Stimulated activated CD4-positive, alpha-beta T cell treated with anti-CD3 and anti-CD28 coated beads, Interleukin-1b, Interleukin-23, amount 100 ng/mL, for 1 hour (primary cell): ENCODE results near the gene STXBP4.

Experiments used
- DNase-seq, 2 donors: peaks; one replicate each; pipeline ENCODE4 v3.0.0-alpha.2; 2020; ENCODE audit warnings: low read depth in 2 of 2

Gene STXBP4

GRCh38 chr17:55168958-55169687 lies 200.6 kb downstream of the STXBP4 start:
- no peak for DNase-seq

DNA sequence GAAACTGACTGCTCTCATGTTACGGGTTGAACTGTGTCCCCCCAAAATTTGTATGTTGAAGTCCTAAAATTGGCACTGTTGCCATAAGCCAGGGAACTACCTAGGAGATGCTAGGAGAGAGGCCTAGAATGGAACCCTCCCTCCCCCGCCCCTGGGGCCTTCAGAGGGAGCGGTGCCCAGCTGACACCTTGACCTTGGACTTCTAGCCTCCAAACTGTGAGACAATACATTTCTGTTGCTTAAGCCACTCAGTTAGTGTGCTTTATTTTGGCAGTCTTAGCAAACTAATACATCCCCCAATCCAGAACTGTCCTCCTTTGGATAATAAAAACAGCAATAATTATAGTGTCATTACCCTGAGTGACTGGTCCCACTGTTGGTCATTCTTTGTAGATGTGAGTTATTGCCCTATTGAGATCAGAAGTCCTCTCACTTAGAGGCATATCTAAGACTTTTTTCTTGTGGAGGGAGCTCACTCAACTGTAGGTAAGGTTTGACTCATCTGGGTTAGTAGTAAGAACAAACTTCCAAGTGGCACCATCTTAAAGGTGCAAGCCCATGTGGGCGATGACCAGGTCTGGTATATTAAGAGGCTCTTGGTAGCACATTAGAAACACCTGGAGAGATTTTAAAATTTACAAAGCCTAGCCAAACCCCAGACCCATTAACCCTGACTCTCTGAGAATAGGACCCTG lies 203.2 kb downstream of the STXBP4 start:
- DNase-seq: no peak

- no peak for DNase-seq
Observed at GRCh38 chr17:55172612-55173011, 204.0 kb downstream of the STXBP4 start.

DNA sequence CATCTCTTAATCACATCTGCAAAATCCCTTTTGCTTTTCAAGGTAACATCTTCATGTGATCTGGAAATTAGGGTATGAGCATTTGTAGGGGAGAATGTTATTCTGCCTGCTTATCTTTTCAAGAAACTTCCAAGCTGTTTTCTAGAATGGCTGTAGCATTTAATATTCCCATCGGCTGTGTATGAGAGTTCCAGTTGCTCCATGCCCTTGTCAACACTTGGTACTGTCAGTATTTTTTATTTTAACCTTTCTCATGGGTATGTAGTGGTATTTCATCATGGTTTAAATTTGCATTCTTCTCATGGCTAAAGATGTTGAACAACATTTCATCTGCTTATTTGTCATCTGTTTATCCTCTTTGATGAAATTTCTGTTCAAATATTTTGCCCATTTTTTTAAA lies 205.6 kb downstream of the STXBP4 start:
- DNase-seq: no peak

DNA sequence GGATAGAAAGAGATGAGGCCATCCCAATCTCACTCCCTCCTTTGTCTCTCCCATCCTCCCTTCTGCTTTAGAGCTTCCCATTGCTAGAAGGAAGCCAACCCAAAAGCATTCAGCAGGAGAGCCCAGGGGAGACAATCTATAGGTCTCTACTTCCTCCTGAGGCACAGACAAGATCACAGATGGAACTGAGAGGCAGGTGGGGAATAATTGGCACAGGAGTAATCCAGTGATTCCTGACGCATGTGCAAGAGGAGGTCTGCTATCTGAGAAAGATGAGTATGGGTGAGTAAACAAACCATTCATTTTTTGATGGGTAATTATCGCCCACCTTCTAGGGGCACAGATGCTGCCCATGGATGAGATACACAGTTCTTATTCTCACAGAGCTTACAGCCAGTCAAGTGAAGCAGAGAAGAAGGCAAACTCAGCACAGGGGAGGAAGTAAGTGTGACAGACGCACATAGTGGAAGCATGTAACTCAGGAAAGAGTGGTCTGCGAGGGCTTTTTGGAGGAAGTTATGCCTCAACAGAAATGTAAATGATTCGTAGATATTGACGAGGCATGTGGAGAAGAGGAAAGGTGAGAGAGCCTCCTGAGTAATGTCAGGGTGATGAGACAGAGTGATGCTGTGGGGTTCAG lies 207.3 kb downstream of the STXBP4 start:
- no peak for DNase-seq

GRCh38 chr17:55177159-55177854 lies 208.7 kb downstream of the STXBP4 start:
- DNase-seq: no peak

GRCh38 chr17:55177855-55178217 lies 209.3 kb downstream of the STXBP4 start:
- DNase-seq: no peak

DNA sequence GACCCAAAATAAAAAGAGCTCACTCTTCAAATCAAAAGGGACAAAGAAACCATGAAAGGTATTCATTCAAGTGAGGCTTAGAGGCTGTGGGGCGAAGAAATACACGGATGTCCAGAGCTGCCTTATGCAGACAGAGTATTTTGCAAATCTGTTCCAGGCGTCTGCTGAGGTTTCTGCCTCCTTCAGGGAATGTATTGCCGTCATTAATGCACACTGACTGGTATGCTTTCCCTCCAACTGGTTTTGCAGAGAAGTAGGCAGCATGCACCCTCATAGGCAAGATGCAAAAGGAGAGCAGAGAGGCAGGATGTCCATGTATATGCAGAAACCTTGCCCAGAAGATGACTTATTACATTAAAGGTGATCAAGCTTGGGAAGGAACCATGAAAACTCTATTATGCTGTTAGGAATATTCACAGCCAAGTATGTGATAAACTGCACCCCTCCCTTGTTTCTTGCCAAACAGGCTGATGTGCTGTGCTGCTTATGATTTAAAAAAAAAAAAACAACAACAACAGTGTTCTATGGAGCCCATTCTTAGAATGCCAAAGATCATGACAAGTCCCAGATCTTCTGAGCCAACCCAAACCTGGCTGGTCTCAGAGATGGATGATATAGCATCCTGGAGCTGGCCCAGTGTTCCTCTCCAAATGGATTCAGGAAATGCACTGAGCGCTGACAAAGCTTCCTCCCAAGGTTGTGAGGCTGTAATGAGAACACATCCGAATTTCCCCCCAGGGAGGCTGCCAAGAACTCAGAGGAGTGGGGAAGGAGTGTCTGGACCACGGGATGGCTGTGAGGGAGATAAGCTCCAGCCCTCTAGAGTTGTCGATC lies 218.6 kb downstream of the STXBP4 start:
- DNase-seq: no peak

DNA sequence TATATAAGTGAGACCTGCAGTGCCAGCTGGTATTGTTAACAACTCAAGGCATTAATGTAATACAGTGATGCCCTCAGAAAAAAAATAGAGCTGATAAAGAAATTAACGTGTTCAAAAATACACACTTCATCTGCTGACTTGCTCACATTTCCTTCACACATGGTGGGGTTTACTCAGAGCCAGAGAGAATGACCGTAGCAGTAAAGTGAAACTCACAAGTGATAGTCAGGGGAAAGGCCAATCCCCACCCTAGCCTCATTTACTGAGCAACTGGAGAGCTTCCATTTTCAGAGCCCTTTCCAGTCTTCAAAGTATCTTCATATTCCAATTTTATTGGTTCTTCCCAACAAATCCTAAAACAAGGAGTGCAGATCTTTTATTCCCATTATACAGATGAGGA lies 222.2 kb downstream of the STXBP4 start:
- DNase-seq: no peak

GRCh38 chr17:55198690-55199370 lies 230.3 kb downstream of the STXBP4 start:
- no peak for DNase-seq

GRCh38 chr17:55200904-55201303 lies 232.3 kb downstream of the STXBP4 start:
- no peak for DNase-seq

- DNase-seq: no peak
Observed at GRCh38 chr17:55201308-55201932, 232.9 kb downstream of the STXBP4 start.

GRCh38 chr17:55202896-55203295 lies 234.3 kb downstream of the STXBP4 start:
- DNase-seq: no peak

GRCh38 chr17:55208078-55208812 lies 239.7 kb downstream of the STXBP4 start:
- DNase-seq: no peak

- no peak for DNase-seq
Observed at GRCh38 chr17:55210292-55210691, 241.7 kb downstream of the STXBP4 start.

GRCh38 chr17:55212880-55213279 lies 244.3 kb downstream of the STXBP4 start:
- no peak for DNase-seq

DNA sequence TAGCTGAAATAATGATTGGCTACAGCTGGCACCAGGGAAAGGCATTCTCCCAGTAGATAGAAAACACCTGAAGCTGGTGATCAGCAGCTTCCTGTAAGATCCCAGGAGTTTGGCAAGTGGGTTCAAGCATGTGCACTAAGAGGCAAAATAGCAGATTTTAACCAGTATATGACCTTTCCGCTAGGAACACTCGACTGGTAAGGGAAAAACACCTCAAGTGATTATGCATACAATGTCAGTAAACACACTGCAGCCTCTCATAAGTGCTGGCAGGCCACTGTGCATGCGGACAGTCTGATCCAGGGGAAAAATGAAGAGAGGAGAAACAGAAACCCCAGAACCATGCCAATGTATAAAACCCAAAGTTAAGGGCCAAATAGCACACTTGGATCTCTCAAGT lies 247.1 kb downstream of the STXBP4 start:
- DNase-seq: no peak

GRCh38 chr17:55216888-55217287 lies 248.3 kb downstream of the STXBP4 start:
- no peak for DNase-seq

- no peak for DNase-seq
Observed at GRCh38 chr17:55219459-55219858, 250.9 kb downstream of the STXBP4 start.

DNA sequence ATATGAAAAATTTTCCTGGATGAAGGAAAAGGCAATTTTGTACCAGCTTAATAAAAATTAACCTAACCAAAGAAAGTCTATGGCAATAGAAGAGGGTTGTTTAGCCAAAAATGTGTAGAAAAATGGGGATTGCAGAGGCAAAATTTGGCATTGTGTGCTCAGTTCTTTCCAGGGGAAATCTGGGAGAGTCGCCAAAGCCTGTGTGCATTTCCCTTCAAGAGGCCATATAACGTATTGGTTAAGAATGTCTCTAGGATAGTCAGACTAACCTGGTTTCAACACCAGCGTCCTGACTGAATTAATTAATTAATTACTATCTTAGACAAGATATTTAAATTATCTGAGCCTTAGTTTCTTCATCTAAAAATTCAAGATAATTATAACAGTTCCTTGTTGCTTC lies 251.4 kb downstream of the STXBP4 start:
- DNase-seq: no peak
